H1 (cell line): ENCODE results near the gene PRSS16. TPM values are rescaled to one million over a fixed set of nuclear protein-coding genes. Genes with fewer than 3 reads are reported as not detected.

ENCODE experiments used
- CTCF ChIA-PET: fragments of 300-600 bp; sonication (Branson Sonifier 250); formaldehyde crosslinking; loops from one replicate; lab custom pipeline; 2021; ENCODE audit not compliant: partially characterized antibody; lab: Charles Lee
- POLR2A ChIA-PET: fragments of 300-600 bp; sonication (Branson Sonifier 250); formaldehyde crosslinking; loops from one replicate; lab custom pipeline; 2021; ENCODE audit warnings: inconsistent platforms; ENCODE audit not compliant: partially characterized antibody; lab: Charles Lee
- DNase-seq, 2 experiments: peaks; one replicate each; pipeline versions ENCODE4 v3.0.0 to v3.0.0-alpha.2; 2010 to 2022; ENCODE audit warnings: low spot score in 2 of 2, low read depth in 1 of 2, mixed read lengths in 1 of 2
- FAIRE-seq: peaks from 2 replicates; lab custom pipeline; 2011; peaks lifted over from hg19 to GRCh38; lab: Jason Lieb, UNC
- H2AFZ ChIP-seq: 2 replicates; pipeline ENCODE4 v1.8.1; 2012; ENCODE audit warnings: low read length, inconsistent platforms
- H2AK5ac ChIP-seq: 2 replicates; pipeline ENCODE4 v1.6.1; 2013; ENCODE audit warnings: low read depth, low read length
- H2BK120ac ChIP-seq: replicated peaks from 2 replicates; pipeline ENCODE3; 2013; ENCODE audit warnings: low read depth, low read length, inconsistent platforms
- H2BK12ac ChIP-seq: 2 replicates; pipeline ENCODE4 v1.6.1; 2013; ENCODE audit warnings: low read depth, low read length
- H2BK15ac ChIP-seq: 2 replicates; pipeline ENCODE4 v1.6.1; 2013; ENCODE audit warnings: low read length
- H2BK20ac ChIP-seq: 2 replicates; pipeline ENCODE4 v1.6.1; 2013; ENCODE audit warnings: low read length
- H2BK5ac ChIP-seq: 2 replicates; pipeline ENCODE4 v1.6.1; 2013; ENCODE audit warnings: low read depth, low read length
- H3K14ac ChIP-seq: 2 replicates; pipeline ENCODE4 v1.6.1; 2013; ENCODE audit warnings: inconsistent platforms; ENCODE audit not compliant: insufficient read length
- H3K18ac ChIP-seq: 2 replicates; pipeline ENCODE4 v1.6.1; 2013; ENCODE audit warnings: low read length; ENCODE audit errors: extremely low read depth
- H3K23ac ChIP-seq: 2 replicates; pipeline ENCODE4 v1.6.1; 2013; ENCODE audit warnings: inconsistent platforms; ENCODE audit not compliant: insufficient read length
- H3K23me2 ChIP-seq: 2 replicates; pipeline ENCODE4 v1.6.1; 2013; ENCODE audit warnings: low read depth, low read length
- H3K27ac ChIP-seq: 2 replicates; pipeline ENCODE4 v1.6.1; 2011; ENCODE audit warnings: low read depth, low read length, inconsistent platforms
- H3K27me3 ChIP-seq, 4 experiments: replicated peaks in 1 of 4; 1 replicate in 1 of 4; 2 replicates in 3 of 4; pipeline versions ENCODE4 v1.6.1 to v1.8.1; 2011 to 2013; ENCODE audit warnings: low read length in 3 of 4, mild to moderate bottlenecking in 3 of 4, inconsistent platforms in 2 of 4, mixed read lengths in 2 of 4, moderate library complexity in 1 of 4; ENCODE audit not compliant: control insufficient read depth in 3 of 4, insufficient read depth in 3 of 4; ENCODE audit errors: extremely low read depth in 1 of 4
- H3K36me3 ChIP-seq, 4 experiments: 2 replicates each; pipeline versions ENCODE4 v1.6.1 to v1.8.1; 2011 to 2013; ENCODE audit warnings: mild to moderate bottlenecking in 4 of 4, low read length in 3 of 4, moderate library complexity in 2 of 4, control low read depth in 1 of 4, inconsistent platforms in 1 of 4; ENCODE audit not compliant: insufficient read depth in 4 of 4, control insufficient read depth in 2 of 4
- H3K4ac ChIP-seq: replicated peaks from 2 replicates; pipeline ENCODE3; 2013; ENCODE audit warnings: low read length, low read depth, mixed read lengths, inconsistent platforms; ENCODE audit not compliant: insufficient read length
- H3K4me1 ChIP-seq, 4 experiments: replicated peaks in 1 of 4; 1 replicate in 1 of 4; 2 replicates in 3 of 4; pipeline versions ENCODE4 v1.6.1 to v1.8.1; 2011 to 2013; ENCODE audit warnings: low read length in 3 of 4, inconsistent platforms in 2 of 4, mixed read lengths in 1 of 4; ENCODE audit not compliant: insufficient read depth in 4 of 4, control insufficient read depth in 3 of 4
- H3K4me2 ChIP-seq, 2 experiments: 2 replicates each; pipeline versions ENCODE4 v1.6.1 to v1.8.1; 2011 to 2013; ENCODE audit warnings: low read depth in 2 of 2, low read length in 2 of 2, control low read depth in 1 of 2, inconsistent platforms in 1 of 2, mild to moderate bottlenecking in 1 of 2; ENCODE audit not compliant: insufficient read depth in 1 of 2
- H3K4me3 ChIP-seq, 4 experiments: fragments of 200-600, 300-600 bp in 1 of 4; sonication (generic), shearing (Covaris generic), sonication (Bioruptor Twin) in 1 of 4; 2 replicates each; pipeline versions ENCODE4 v1.5.1 to v1.8.1; 2011 to 2016; ENCODE audit warnings: low read length in 4 of 4, low read depth in 3 of 4, control low read depth in 2 of 4, inconsistent platforms in 2 of 4, mild to moderate bottlenecking in 2 of 4, mixed read lengths in 1 of 4, moderate library complexity in 1 of 4; ENCODE audit not compliant: insufficient read depth in 2 of 4; ENCODE audit errors: extremely low read depth in 1 of 4
- H3K56ac ChIP-seq: replicated peaks from 2 replicates; pipeline ENCODE3; 2013; ENCODE audit warnings: low read depth, mild to moderate bottlenecking, mixed read lengths, low read length, inconsistent platforms; ENCODE audit not compliant: insufficient read length
- H3K79me1 ChIP-seq: 2 replicates; pipeline ENCODE4 v1.6.1; 2013; ENCODE audit warnings: low read depth, low read length, control low read depth
- H3K79me2 ChIP-seq, 2 experiments: 2 replicates each; pipeline versions ENCODE4 v1.6.1 to v1.8.1; 2012 to 2013; ENCODE audit warnings: low read length in 2 of 2, mild to moderate bottlenecking in 2 of 2, inconsistent platforms in 1 of 2; ENCODE audit not compliant: insufficient read depth in 2 of 2, control insufficient read depth in 1 of 2
- H3K9ac ChIP-seq, 4 experiments: replicated peaks in 1 of 4; 1 replicate in 1 of 4; 2 replicates in 3 of 4; pipeline versions ENCODE4 v1.6.1 to v1.8.1; 2011 to 2013; ENCODE audit warnings: low read depth in 3 of 4, low read length in 3 of 4, control low read depth in 2 of 4, mild to moderate bottlenecking in 2 of 4, moderate library complexity in 2 of 4, inconsistent platforms in 1 of 4; ENCODE audit errors: extremely low read depth in 1 of 4
- H3K9me3 ChIP-seq, 2 experiments: 2 replicates each; pipeline versions ENCODE4 v1.6.1 to v1.8.1; 2012 to 2013; ENCODE audit warnings: mild to moderate bottlenecking in 2 of 2, moderate library complexity in 2 of 2, control low read depth in 1 of 2, inconsistent platforms in 1 of 2, low read depth in 1 of 2, low read length in 1 of 2, mixed read lengths in 1 of 2; ENCODE audit not compliant: insufficient read depth in 2 of 2
- H4K20me1 ChIP-seq, 2 experiments: replicated peaks in 1 of 2; 2 replicates each; pipeline versions ENCODE3 to v1.8.1; 2011 to 2013; ENCODE audit warnings: inconsistent platforms in 2 of 2, low read length in 2 of 2, mild to moderate bottlenecking in 1 of 2; ENCODE audit not compliant: insufficient read depth in 2 of 2, control insufficient read depth in 1 of 2
- H4K5ac ChIP-seq: 2 replicates; pipeline ENCODE4 v1.6.1; 2013; ENCODE audit warnings: low read length, low read depth, mixed read lengths, inconsistent platforms; ENCODE audit not compliant: insufficient read length
- H4K8ac ChIP-seq: 2 replicates; pipeline ENCODE4 v1.8.0; 2013; ENCODE audit warnings: mild to moderate bottlenecking, moderate library complexity, low read length, inconsistent platforms; ENCODE audit not compliant: insufficient read depth; ENCODE audit errors: extremely low read depth
- H4K91ac ChIP-seq: replicated peaks from 2 replicates; pipeline ENCODE3; 2013; ENCODE audit warnings: low read length, mixed read lengths, inconsistent platforms; ENCODE audit not compliant: insufficient read length
- BACH1 ChIP-seq: IDR thresholded peaks from 2 replicates; pipeline ENCODE4 v1.6.1; 2012; ENCODE audit warnings: low read length, improper control_type of control experiment
- HDAC2 ChIP-seq, 2 experiments: fragments of 300-600 bp in 1 of 2; sonication (generic) in 1 of 2; IDR thresholded peaks; 2 replicates each; pipeline ENCODE4 v1.6.1; 2011 to 2012; ENCODE audit warnings: low read depth in 2 of 2, low read length in 2 of 2, mild to moderate bottlenecking in 2 of 2, moderate library complexity in 2 of 2, borderline replicate concordance in 1 of 2, inconsistent platforms in 1 of 2
- MAFK ChIP-seq: IDR thresholded peaks from 2 replicates; pipeline ENCODE4 v1.6.1; 2012; ENCODE audit warnings: low read depth, mild to moderate bottlenecking, improper control_type of control experiment, low read length
- SAP30 ChIP-seq: fragments of 300-600 bp; sonication (generic); IDR thresholded peaks from 2 replicates; pipeline ENCODE4 v1.7.1; 2012; ENCODE audit warnings: low read length, moderate library complexity, mild to moderate bottlenecking, inconsistent platforms; ENCODE audit not compliant: insufficient read depth, insufficient replicate concordance
- SIRT6 ChIP-seq: IDR thresholded peaks from one replicate; pipeline ENCODE4 v1.7.1; 2012; ENCODE audit warnings: low read length, inconsistent platforms
- SP4 ChIP-seq: IDR thresholded peaks from 2 replicates; pipeline ENCODE4 v1.6.1; 2012; ENCODE audit warnings: low read length, inconsistent platforms
- TBP ChIP-seq: IDR thresholded peaks from 2 replicates; pipeline ENCODE4 v1.6.1; 2011; ENCODE audit warnings: low read depth, low read length, improper control_type of control experiment
- TEAD4 ChIP-seq: IDR thresholded peaks from 2 replicates; pipeline ENCODE4 v1.6.1; 2012; ENCODE audit warnings: low read depth, low read length, inconsistent platforms, mixed read lengths
- WGBS, 2 experiments: shearing (Covaris generic) in 1 of 2; methylation state at CpG; one replicate each; pipeline versions ENCODE4 v1.1.6 to v1.1.7; 2013 to 2015; ENCODE audit warnings: low lambda C conversion rate in 2 of 2, mixed read lengths in 2 of 2, inconsistent platforms in 1 of 2, low coverage in 1 of 2, missing lambda C conversion rate in 1 of 2; ENCODE audit not compliant: insufficient replicate concordance in 2 of 2, insufficient coverage in 1 of 2, insufficient read length in 1 of 2; ENCODE audit errors: extremely low coverage in 1 of 2, missing lambda C conversion rate in 1 of 2; 5-methylcytosine and 5-hydroxymethylcytosine counted together
- polyA plus RNA-seq, 7 experiments: library from polyadenylated mRNA; depleted of rRNA in 3 of 7; stranded (reverse) in 5 of 7; unstranded in 2 of 7; fragments of >200 nt in 5 of 7; fragments of 200-250 nt in 2 of 7; gene quantifications; 1 replicate in 5 of 7; 2 replicates in 1 of 7; 4 replicates in 1 of 7; pipeline versions ENCODE4 v1.2.1 to v1.2.3, GENCODE V29; 2011 to 2013; ENCODE audit warnings: missing spikeins in 2 of 7, mixed read lengths in 2 of 7
- total RNA-seq: library from RNA; stranded (reverse); fragmentation: NEBNext Ultra II Directional; extraction: Animal tissue kit (Norgen Biotek cat#: 25700); gene quantifications from 2 replicates; pipeline ENCODE4 v1.2.1, GENCODE V29; 2021
- TF ChIP-seq, protein P1 (sequence below): IDR thresholded peaks from 2 replicates; pipeline ENCODE4 v1.6.1; 2012; ENCODE audit warnings: inconsistent platforms

Gene PRSS16
- total and polyA plus RNA-seq, 2 of the 8 experiments (the other 6 are each of a cell fraction or from before 2014, with no cell fraction given), result 20.2 to 38.9 TPM

DNA sequence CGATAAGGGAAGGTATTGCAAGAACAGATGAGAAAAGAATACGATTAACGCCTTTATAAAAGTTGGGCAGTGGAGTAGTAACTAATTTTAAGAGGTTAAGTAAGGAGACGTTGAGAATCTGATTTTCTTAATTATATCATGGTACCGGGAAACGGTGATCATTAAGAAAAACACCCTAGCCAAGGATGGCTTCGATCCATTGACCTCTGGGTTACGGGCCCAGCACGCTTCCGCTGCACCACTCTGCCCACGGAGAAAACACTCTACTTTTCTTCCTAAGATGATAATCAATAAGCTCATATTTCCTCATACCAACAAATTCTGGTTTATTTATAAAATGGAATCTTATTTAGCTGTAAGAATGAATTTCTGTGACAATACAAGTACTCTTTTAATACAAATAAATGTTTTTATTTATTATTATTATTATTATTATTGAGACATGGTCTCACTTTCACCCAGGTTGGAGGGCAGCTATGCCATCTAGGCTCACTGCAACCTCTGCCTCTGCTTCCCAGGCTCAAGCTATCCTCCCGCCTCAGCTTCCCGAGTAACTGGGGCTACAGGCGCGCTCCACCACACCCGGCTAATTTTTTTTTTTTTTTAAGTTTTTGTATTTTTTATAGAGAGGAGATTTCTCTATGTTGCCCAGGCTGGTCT is 56.2 kb downstream of the PRSS16 start:
- H3K36me3 ChIP-seq, result no peaks in the 10 kb centered on the region
- no peak overlapping the region for H3K27ac ChIP-seq
- H3K4me1 ChIP-seq, result no peaks in the 10 kb centered on the region
- no peak overlapping the region for H2BK120ac ChIP-seq
- no peaks in the 10 kb centered on the region for H3K79me2 ChIP-seq
- ChIA-PET CTCF (interaction anchor here (0.6 to 1.4 kb wide), 9 partner anchors 10 to 742 kb away, joined by 3 to 7 read pairs (median 3); no protein-coding TSS in a partner anchor), POLR2A (interaction anchor here (0.6 to 1.4 kb wide), 3 partner anchors 103 to 169 kb away, joined by 3 to 4 read pairs (median 3); partner anchors contain the start of gene ZNF184)
- no peak overlapping the region for H3K18ac ChIP-seq
- no peak overlapping the region for H2BK12ac ChIP-seq
- H2AFZ ChIP-seq, result no peak overlapping the region
- no peak overlapping the region for H4K8ac ChIP-seq
- H3K23ac ChIP-seq, result no peak overlapping the region
- 58% methylated on average over 16 of the region's 16 CpGs; no CpG with 5 or more reads in 1 of the 2 experiments for whole genome bisulfite sequencing, 2 experiments
- H3K79me1 ChIP-seq, result no peaks in the 10 kb centered on the region
- H3K27me3 ChIP-seq, result no peaks in the 10 kb centered on the region
- H3K4me2 ChIP-seq, result no peak overlapping the region
- peak; percentile 58 for FAIRE-seq
- H4K91ac ChIP-seq, result no peak overlapping the region
- H3K4me3 ChIP-seq, result peak overlapping the region in 1 of 4 experiments; percentile 12; a peak in 1 of 8 replicates
- H3K4ac ChIP-seq, result no peak overlapping the region
- H2BK20ac ChIP-seq, result no peak overlapping the region
- no peaks in the 10 kb centered on the region for H3K9me3 ChIP-seq
- no peaks in the 10 kb centered on the region for H3K23me2 ChIP-seq
- no peak overlapping the region for H2AK5ac ChIP-seq
- TF ChIP-seq MAFK (peak; percentile 73; the same call in 1 of the 2 replicates), SIRT6 (no peak), TEAD4 (0 out of 2 replicates have a peak, but pooled peaks have one; percentile 37), TBP (peak; percentile 100), SP4 (no peak), BACH1 (no peak), SAP30 (no peak), HDAC2 (IDR thresholded peaks at IDR 0.05; ENCODE audit: borderline replicate concordance in 1 of 2, low read depth in 2 of 2, low read length in 2 of 2) (no peak)
- TF ChIP-seq, protein P1, sequence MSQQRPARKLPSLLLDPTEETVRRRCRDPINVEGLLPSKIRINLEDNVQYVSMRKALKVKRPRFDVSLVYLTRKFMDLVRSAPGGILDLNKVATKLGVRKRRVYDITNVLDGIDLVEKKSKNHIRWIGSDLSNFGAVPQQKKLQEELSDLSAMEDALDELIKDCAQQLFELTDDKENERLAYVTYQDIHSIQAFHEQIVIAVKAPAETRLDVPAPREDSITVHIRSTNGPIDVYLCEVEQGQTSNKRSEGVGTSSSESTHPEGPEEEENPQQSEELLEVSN, result no peak
- TF ChIP-seq, all 59 proteins: peak for 3
- Histone ChIP-seq H4K20me1 (no peaks in the 10 kb centered on the region), H3K14ac (no peak overlapping the region), H2BK15ac (no peak overlapping the region), H2BK5ac (no peak overlapping the region), H4K5ac (no peak overlapping the region), H3K56ac (no peak overlapping the region), H3K9ac (no peak overlapping the region)
- DNase-seq, result no peak
